Effector memory CD8-positive, alpha-beta T cell (primary cell): ENCODE data around the gene FADS6.

ENCODE experiments used
- ATAC-seq: fragments of 150-1000 bp; cut with Tn5 transposase; replicated peaks from 2 replicates; pipeline ENCODE4 v1.10.0; 2021; ENCODE audit warnings: mild to moderate bottlenecking, moderate library complexity
- DNase-seq, 3 experiments: peaks; one replicate each; pipeline ENCODE4 v3.0.0; 2021
- H3K27ac Mint-ChIP-seq, 2 donors: one replicate each; pipeline ENCODE4 v1.8.0; 2022; ENCODE audit warnings: mild to moderate bottlenecking in 2 of 2, mixed read lengths in 2 of 2, moderate library complexity in 2 of 2
- H3K27me3 Mint-ChIP-seq, 2 donors: one replicate each; pipeline ENCODE4 v1.8.0; 2022; ENCODE audit warnings: mixed read lengths in 2 of 2
- H3K36me3 Mint-ChIP-seq: one replicate; pipeline ENCODE4 v1.8.0; 2022; ENCODE audit warnings: mild to moderate bottlenecking, moderate library complexity, mixed read lengths; ENCODE audit not compliant: insufficient read depth
- H3K4me1 Mint-ChIP-seq, 2 donors: one replicate each; pipeline ENCODE4 v1.8.0; 2022; ENCODE audit warnings: low read depth in 2 of 2, mixed read lengths in 2 of 2
- H3K4me3 Mint-ChIP-seq, 2 donors: one replicate each; pipeline ENCODE4 v1.8.0; 2022; ENCODE audit warnings: mild to moderate bottlenecking in 2 of 2, mixed read lengths in 2 of 2, moderate library complexity in 2 of 2
- H3K9me3 Mint-ChIP-seq, 2 donors: one replicate each; pipeline ENCODE4 v1.8.0; 2022; ENCODE audit warnings: mixed read lengths in 2 of 2

The FADS6 gene

DNA sequence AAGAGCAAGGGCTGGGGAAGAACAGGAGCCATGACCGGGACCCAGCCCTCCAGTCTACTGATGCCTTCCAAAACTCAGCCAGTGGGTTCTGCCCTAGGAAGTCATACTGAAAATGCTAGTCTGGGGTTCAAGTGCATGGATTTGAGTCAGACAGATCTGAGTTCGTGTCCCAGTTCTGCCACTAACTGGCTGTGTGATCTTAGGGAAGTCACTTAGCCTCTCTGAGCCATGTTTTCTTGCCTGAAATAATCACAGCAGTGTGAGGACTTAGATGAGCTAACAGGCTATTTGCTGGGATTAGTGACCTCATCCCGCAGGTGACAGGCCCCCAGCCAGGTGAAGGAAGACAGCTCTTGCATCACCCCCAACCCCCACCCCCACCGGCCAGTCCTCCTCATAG lies 38.1 kb downstream of the FADS6 start:
- peaks cover 82 to 92% of the 10 kb centered on the region in 2 donors for H3K27me3 Mint-ChIP-seq

DNA sequence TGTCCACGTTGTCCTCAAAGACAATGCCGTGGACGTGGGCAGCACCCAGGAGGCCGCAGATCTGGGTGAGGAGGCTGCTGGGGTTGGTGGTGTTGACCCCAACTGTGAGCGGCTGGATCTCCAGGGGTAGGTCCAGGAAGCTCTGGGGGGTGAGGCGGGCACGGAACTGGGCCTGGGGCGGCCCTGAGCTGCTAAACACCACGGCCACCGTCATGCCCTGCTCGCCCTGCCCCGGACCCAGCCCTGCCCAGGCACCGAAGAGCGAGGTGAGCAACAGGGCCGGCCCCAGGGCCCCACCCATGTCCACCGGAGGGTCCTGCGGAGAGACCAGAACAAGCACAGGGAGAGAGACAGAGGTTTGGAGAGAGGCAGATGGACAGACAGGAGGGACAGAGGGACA lies 38.6 kb downstream of the FADS6 start:
- ATAC-seq: no peak
- Mint-ChIP-seq H3K27ac (no peak overlapping the region), H3K9me3 (no peaks in the 10 kb centered on the region), H3K36me3 (peaks cover 3% of the 10 kb centered on the region), H3K4me1 (peaks cover 4 to 6% of the 10 kb centered on the region in 2 donors), H3K4me3 (no peak overlapping the region), H3K27me3 (peaks cover 79 to 87% of the 10 kb centered on the region in 2 donors)
- DNase-seq: no peak

More for the DNA sequence above, 38.1 kb downstream of the FADS6 start:
- peaks cover 6 to 8% of the 10 kb centered on the region in 2 donors for H3K4me1 Mint-ChIP-seq
- H3K36me3 Mint-ChIP-seq: peaks cover 5% of the 10 kb centered on the region
- no peaks in the 10 kb centered on the region for H3K9me3 Mint-ChIP-seq
- DNase-seq: no peak
- no peak for ATAC-seq
- H3K27ac Mint-ChIP-seq: no peak overlapping the region
- H3K4me3 Mint-ChIP-seq: no peak overlapping the region

DNA sequence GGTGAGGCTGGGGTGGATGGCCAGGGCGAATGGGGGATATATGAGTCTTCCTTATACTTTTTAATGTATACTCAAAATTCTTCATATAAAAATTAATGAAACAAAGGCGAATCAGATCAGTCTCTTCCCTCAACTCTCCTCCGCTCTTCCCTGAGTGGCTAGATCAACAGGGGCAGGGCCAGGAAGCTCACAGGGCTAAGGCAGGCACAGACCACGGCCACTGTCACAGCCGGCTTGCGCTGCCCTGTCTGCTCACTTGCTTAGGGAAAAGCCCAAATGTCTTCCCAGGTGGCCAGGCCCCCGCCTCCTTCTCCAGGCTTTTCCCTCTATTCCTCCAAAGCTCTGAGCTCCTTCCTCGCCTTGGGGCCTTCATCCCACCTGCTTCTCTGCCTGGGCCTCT lies 39.8 kb downstream of the FADS6 start:
- ATAC-seq (no peak), DNase-seq (no peak)
- Mint-ChIP-seq H3K4me3 (peak overlapping the region in 1 of 2 donors; percentile 4), H3K4me1 (peaks cover 4 to 5% of the 10 kb centered on the region in 2 donors), H3K36me3 (peaks cover 3% of the 10 kb centered on the region), H3K27me3 (peaks cover 72 to 75% of the 10 kb centered on the region in 2 donors), H3K9me3 (no peaks in the 10 kb centered on the region), H3K27ac (no peak overlapping the region)

GRCh38 chr17:74853048-74853397 lies 40.4 kb downstream of the FADS6 start:
- Mint-ChIP-seq H3K27me3 (peaks cover 65 to 69% of the 10 kb centered on the region in 2 donors), H3K36me3 (peaks cover 3% of the 10 kb centered on the region), H3K4me1 (peaks cover 4 to 5% of the 10 kb centered on the region in 2 donors), H3K4me3 (peak overlapping the region; percentile 49 to 60), H3K9me3 (no peaks in the 10 kb centered on the region), H3K27ac (no peak overlapping the region)
- ATAC-seq (peak; percentile 12), DNase-seq (no peak)

DNA sequence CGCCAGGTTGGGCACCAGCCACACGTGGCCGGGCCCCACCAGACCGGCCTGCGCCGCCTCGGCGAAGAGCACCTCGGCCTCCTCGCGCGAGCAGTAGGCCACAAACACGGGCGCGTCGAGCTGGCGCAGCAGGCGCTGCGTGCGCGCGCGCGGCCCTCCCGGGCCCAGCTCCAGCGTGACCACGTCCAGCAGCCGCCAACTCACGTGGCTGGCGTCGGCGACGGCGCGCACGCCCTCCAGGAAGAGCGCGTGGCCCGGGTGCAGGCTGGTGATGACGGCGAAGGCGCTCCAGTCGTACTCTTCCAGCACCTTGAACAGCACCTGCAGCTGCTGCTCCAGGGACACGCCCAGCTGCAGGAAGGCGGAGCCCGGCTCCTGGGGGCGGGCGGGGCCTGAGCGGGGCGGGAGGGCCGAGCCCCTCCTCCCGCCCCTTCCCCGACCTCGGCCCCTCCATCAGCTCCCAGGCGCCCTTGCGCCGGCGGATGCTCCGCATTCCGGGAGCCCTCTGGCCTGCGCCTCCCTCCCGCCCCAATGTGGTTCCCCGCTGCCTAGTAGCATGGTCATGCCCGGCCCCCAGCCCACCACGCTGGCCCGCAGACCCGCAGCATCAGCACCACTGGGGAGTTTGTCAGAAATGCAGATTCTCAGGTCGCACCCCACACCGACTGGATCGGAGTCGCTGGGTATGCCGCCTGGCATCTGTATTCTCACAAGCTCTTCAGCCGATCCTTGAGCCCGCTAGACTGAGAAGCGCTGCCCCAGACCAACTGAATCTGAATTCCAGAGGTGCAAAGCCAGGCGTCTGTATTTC lies 41.0 kb downstream of the FADS6 start:
- peaks cover 3% of the 10 kb centered on the region for H3K36me3 Mint-ChIP-seq
- H3K4me1 Mint-ChIP-seq: peaks cover 4 to 5% of the 10 kb centered on the region in 2 donors
- no peak overlapping the region for H3K27ac Mint-ChIP-seq
- no peaks in the 10 kb centered on the region for H3K9me3 Mint-ChIP-seq
- peak; percentile 82 for ATAC-seq
- peaks cover 59 to 63% of the 10 kb centered on the region in 2 donors for H3K27me3 Mint-ChIP-seq
- peak overlapping the region; percentile 49 to 60 for H3K4me3 Mint-ChIP-seq
- DNase-seq: peak in 1 of 3 experiments; percentile 28

DNA sequence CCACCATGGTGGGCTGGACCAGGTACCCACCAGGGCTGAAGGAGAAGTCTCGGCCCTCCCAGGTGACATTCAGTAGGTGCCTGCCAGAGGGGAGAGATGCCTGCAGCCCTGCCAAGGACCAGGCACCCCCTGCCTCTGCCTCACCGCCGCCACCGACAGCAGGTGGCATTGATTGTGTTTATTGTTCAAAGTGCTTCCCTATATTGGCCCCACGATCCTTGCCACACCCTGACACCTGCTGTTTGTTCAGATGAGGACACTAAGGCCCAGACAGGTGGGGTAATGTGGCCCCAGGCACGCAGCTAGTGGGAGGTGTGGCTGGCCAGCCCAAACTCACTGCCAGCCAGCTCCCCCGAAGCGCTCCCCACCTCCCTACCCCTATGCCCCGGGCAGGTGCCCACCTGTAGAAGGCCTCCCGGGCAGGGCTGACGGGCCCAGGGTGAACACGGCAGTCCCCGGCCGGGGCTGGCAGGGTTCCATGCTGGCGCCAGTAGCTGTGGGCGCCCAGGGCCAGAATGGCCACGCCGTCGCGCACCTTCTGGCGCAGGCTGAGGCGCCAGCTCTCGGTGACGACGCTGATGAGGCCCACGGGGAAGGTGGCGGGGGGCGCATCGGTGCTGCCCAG lies 41.7 kb downstream of the FADS6 start:
- H3K4me3 Mint-ChIP-seq: no peak overlapping the region
- peaks cover 52 to 56% of the 10 kb centered on the region in 2 donors for H3K27me3 Mint-ChIP-seq
- DNase-seq (no peak), ATAC-seq (no peak)
- peaks cover 4% of the 10 kb centered on the region for H3K36me3 Mint-ChIP-seq
- no peak overlapping the region for H3K27ac Mint-ChIP-seq
- H3K4me1 Mint-ChIP-seq: peaks cover 4 to 5% of the 10 kb centered on the region in 2 donors
- H3K9me3 Mint-ChIP-seq: no peaks in the 10 kb centered on the region

- ATAC-seq (no peak), DNase-seq (no peak)
- peak overlapping the region in 1 of 2 donors; percentile 9 for H3K4me3 Mint-ChIP-seq
- H3K27me3 Mint-ChIP-seq: peaks cover 44 to 48% of the 10 kb centered on the region in 2 donors
- H3K36me3 Mint-ChIP-seq: peaks cover 5% of the 10 kb centered on the region
- H3K27ac Mint-ChIP-seq: no peak overlapping the region
- H3K4me1 Mint-ChIP-seq: peaks cover 4 to 5% of the 10 kb centered on the region in 2 donors
- no peaks in the 10 kb centered on the region for H3K9me3 Mint-ChIP-seq
Observed at GRCh38 chr17:74850914-74851313, 42.5 kb downstream of the FADS6 start.

DNA sequence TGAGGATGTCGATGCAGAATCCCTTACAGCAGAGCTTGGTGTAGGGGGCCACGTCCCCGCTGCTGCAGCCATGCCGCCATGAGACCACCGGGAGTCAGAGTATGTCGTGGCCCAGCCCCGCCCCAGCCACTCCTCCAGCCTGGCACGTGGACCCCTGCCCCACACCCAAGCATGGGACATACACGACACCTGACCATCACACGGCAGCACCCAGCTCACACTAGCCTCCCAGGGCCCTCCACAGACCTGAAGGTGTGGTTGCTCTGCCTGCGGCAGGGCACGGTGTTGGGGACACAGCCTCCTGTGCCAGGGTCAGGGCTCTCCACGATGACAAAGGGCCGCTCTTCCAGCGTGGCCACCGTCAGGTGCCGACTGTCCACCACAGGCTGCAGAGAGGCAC lies 43.1 kb downstream of the FADS6 start:
- ATAC-seq: no peak
- H3K36me3 Mint-ChIP-seq: peaks cover 3% of the 10 kb centered on the region
- no peaks in the 10 kb centered on the region for H3K9me3 Mint-ChIP-seq
- peaks cover 4 to 5% of the 10 kb centered on the region in 2 donors for H3K4me1 Mint-ChIP-seq
- no peak for DNase-seq
- no peak overlapping the region for H3K4me3 Mint-ChIP-seq
- peaks cover 38 to 42% of the 10 kb centered on the region in 2 donors for H3K27me3 Mint-ChIP-seq
- no peak overlapping the region for H3K27ac Mint-ChIP-seq

DNA sequence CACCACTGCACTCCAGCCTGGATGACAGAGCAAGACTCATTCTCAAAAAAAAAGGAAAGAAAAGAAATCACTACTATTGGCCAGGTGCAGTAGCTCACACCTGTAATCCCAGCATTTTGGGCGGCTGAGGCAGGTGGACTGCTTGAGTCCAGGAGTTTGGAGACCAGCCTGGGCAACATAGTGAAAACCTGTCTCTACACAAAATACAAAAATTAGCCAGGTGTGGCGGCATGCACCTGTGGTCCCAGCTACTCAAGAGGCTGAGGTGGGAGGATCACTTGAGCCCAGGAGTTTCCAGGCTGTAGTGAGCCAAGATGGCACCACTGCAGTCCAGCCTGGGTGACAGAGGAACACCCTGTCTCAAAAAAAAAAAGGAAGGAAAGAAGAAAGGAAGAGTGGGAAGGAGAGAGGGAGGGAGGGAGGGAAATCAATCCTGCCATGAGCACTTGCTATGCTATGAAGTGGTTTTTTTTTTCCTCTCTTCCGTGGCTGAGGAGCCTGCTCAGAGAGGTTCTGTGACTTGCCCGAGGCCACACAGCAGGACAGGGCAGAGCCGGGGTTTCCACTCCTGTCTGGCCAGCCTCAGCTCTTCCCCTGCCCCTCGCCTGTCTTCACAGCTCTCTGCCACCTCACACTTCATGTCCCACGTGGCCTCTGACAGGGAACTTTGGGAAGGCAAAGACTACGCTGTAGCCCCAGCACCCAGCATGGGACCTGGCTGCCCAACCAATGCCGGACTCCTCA lies 44.6 kb downstream of the FADS6 start:
- Mint-ChIP-seq H3K4me1 (peaks cover 4 to 5% of the 10 kb centered on the region in 2 donors), H3K36me3 (peaks cover 6% of the 10 kb centered on the region), H3K27me3 (peaks cover 23 to 27% of the 10 kb centered on the region in 2 donors), H3K27ac (no peak overlapping the region), H3K4me3 (no peak overlapping the region), H3K9me3 (no peaks in the 10 kb centered on the region)
- ATAC-seq: no peak
- DNase-seq: no peak

DNA sequence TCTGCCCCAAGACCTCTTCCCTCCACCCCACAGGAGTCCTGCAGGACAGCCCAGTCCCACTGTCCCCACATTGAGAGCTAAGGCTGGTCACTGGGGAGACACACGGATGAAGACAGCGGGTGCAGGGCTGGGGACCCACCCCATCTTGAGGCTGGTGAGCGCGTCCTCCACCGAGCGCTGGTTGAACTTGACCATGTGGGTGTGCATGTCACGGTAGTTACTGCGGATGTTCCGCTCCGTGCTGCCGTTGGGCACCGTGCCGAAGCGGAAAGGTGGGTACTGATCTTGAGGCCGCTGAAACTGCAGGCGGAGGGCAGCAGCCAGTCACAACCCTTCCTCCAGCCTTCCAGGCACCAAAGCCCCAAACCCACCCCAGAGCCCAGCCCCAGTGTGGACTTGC lies 46.8 kb downstream of the FADS6 start:
- no peak overlapping the region for H3K27ac Mint-ChIP-seq
- DNase-seq: no peak
- no peak for ATAC-seq
- peaks cover 15 to 19% of the 10 kb centered on the region in 2 donors for H3K27me3 Mint-ChIP-seq
- H3K4me3 Mint-ChIP-seq: no peak overlapping the region
- peaks cover 4 to 6% of the 10 kb centered on the region in 2 donors for H3K4me1 Mint-ChIP-seq
- H3K9me3 Mint-ChIP-seq: no peaks in the 10 kb centered on the region
- H3K36me3 Mint-ChIP-seq: peaks cover 8% of the 10 kb centered on the region

- ATAC-seq (no peak), DNase-seq (no peak)
- no peak overlapping the region for H3K4me3 Mint-ChIP-seq
- H3K36me3 Mint-ChIP-seq: peaks cover 8% of the 10 kb centered on the region
- H3K27me3 Mint-ChIP-seq: peaks cover 5 to 18% of the 10 kb centered on the region in 2 donors
- H3K27ac Mint-ChIP-seq: no peak overlapping the region
- H3K9me3 Mint-ChIP-seq: no peaks in the 10 kb centered on the region
- peaks cover 20 to 21% of the 10 kb centered on the region in 2 donors for H3K4me1 Mint-ChIP-seq
Observed at GRCh38 chr17:74843352-74843627, 50.1 kb downstream of the FADS6 start.

- Mint-ChIP-seq H3K27me3 (peaks cover 5 to 18% of the 10 kb centered on the region in 2 donors), H3K9me3 (no peaks in the 10 kb centered on the region), H3K27ac (no peak overlapping the region), H3K4me1 (peaks cover 20 to 21% of the 10 kb centered on the region in 2 donors), H3K4me3 (no peak overlapping the region), H3K36me3 (peaks cover 8% of the 10 kb centered on the region)
- ATAC-seq (peak; percentile 55), DNase-seq (no peak)
Observed at GRCh38 chr17:74842599-74843351, 50.7 kb downstream of the FADS6 start.

- Mint-ChIP-seq H3K9me3 (no peaks in the 10 kb centered on the region), H3K4me1 (peaks cover 20 to 21% of the 10 kb centered on the region in 2 donors), H3K27ac (no peak overlapping the region), H3K27me3 (peaks cover 5 to 18% of the 10 kb centered on the region in 2 donors), H3K36me3 (peaks cover 8% of the 10 kb centered on the region), H3K4me3 (no peak overlapping the region)
- ATAC-seq: no peak
- DNase-seq: no peak
Observed at GRCh38 chr17:74842146-74842598, 51.3 kb downstream of the FADS6 start.
